CD14-positive monocyte (primary cell): ENCODE measurements around the gene ISCA2. TPM values are rescaled to one million over a fixed set of nuclear protein-coding genes. Genes with fewer than 3 reads are reported as not detected.

ENCODE experiments used
- DNase-seq, 3 donors: peaks; one replicate each; pipeline ENCODE4 v3.0.0-alpha.2; 2011 to 2022
- H2AFZ ChIP-seq: 2 replicates; pipeline ENCODE4 v1.6.0; 2012; ENCODE audit warnings: mild to moderate bottlenecking, low read depth, low read length, inconsistent platforms; ENCODE audit not compliant: insufficient read depth, poor library complexity, severe bottlenecking
- H3K27ac ChIP-seq, 2 donors: 1 replicate in 1 of 2; 2 replicates in 1 of 2; pipeline ENCODE4 v1.5.1; 2012 to 2013; ENCODE audit warnings: low read length in 2 of 2, control low read depth in 1 of 2, inconsistent platforms in 1 of 2, low read depth in 1 of 2, mild to moderate bottlenecking in 1 of 2
- H3K27me3 ChIP-seq, 2 donors: one replicate each; pipeline versions ENCODE4 v1.6.0 to v1.6.1; 2011 to 2013; ENCODE audit warnings: low read length in 2 of 2; ENCODE audit not compliant: control insufficient read depth in 2 of 2, insufficient read depth in 2 of 2
- H3K36me3 ChIP-seq, 2 donors: replicated peaks in 1 of 2; 1 replicate in 1 of 2; 2 replicates in 1 of 2; pipeline versions ENCODE4 v1.5.1 to v1.6.1; 2012 to 2013; ENCODE audit warnings: low read length in 2 of 2, control low read depth in 1 of 2, inconsistent platforms in 1 of 2, mild to moderate bottlenecking in 1 of 2; ENCODE audit not compliant: insufficient read depth in 2 of 2, control insufficient read depth in 1 of 2
- H3K4me1 ChIP-seq, 2 donors: 1 replicate in 1 of 2; 2 replicates in 1 of 2; pipeline versions ENCODE4 v1.5.1 to v1.6.1; 2012 to 2013; ENCODE audit warnings: low read length in 2 of 2, control low read depth in 1 of 2, inconsistent platforms in 1 of 2, mild to moderate bottlenecking in 1 of 2, moderate library complexity in 1 of 2; ENCODE audit not compliant: insufficient read depth in 2 of 2, control insufficient read depth in 1 of 2
- H3K4me2 ChIP-seq: replicated peaks from 2 replicates; pipeline ENCODE3; 2012; ENCODE audit warnings: low read length, moderate library complexity, mild to moderate bottlenecking; ENCODE audit not compliant: poor library complexity, severe bottlenecking; ENCODE audit errors: extremely low read depth
- H3K4me3 ChIP-seq, 3 experiments: fragments of 200-600 bp in 1 of 3; sonication (generic) in 1 of 3; replicated peaks in 1 of 3; 1 replicate in 2 of 3; 2 replicates in 1 of 3; pipeline ENCODE4 v1.5.1; 2011 to 2013; ENCODE audit warnings: low read length in 3 of 3, mild to moderate bottlenecking in 3 of 3, control low read depth in 2 of 3, low read depth in 2 of 3, inconsistent platforms in 1 of 3, moderate library complexity in 1 of 3
- H3K79me2 ChIP-seq: 2 replicates; pipeline ENCODE4 v1.6.0; 2012; ENCODE audit warnings: mild to moderate bottlenecking, control low read depth, inconsistent platforms, low read length, moderate library complexity; ENCODE audit not compliant: insufficient read depth
- H3K9ac ChIP-seq: 2 replicates; pipeline ENCODE4 v1.6.0; 2017; ENCODE audit warnings: low read length, mild to moderate bottlenecking; ENCODE audit not compliant: insufficient read depth, poor library complexity, severe bottlenecking
- H3K9me3 ChIP-seq, 2 donors: replicated peaks in 1 of 2; 1 replicate in 1 of 2; 2 replicates in 1 of 2; pipeline versions ENCODE4 v1.5.1 to v1.6.1; 2012 to 2013; ENCODE audit warnings: low read length in 2 of 2, control low read depth in 1 of 2; ENCODE audit not compliant: control insufficient read depth in 1 of 2, insufficient read depth in 1 of 2
- H4K20me1 ChIP-seq: 2 replicates; pipeline ENCODE4 v1.6.0; 2012; ENCODE audit warnings: mild to moderate bottlenecking, low read length, control low read depth, moderate library complexity; ENCODE audit not compliant: insufficient read depth
- H3K27ac Mint-ChIP-seq, 7 donors: one replicate each; pipeline ENCODE4 v1.8.0; 2020; ENCODE audit warnings: mild to moderate bottlenecking in 7 of 7, mixed read lengths in 7 of 7, moderate library complexity in 6 of 7, inconsistent platforms in 2 of 7
- H3K27me3 Mint-ChIP-seq, 3 donors: one replicate each; pipeline ENCODE4 v1.8.0; 2021 to 2022; ENCODE audit warnings: low read depth in 3 of 3, mild to moderate bottlenecking in 3 of 3, mixed read lengths in 3 of 3, moderate library complexity in 3 of 3, inconsistent platforms in 1 of 3
- H3K36me3 Mint-ChIP-seq, 2 donors: one replicate each; pipeline ENCODE4 v1.8.0; 2020; ENCODE audit warnings: mixed read lengths in 2 of 2, inconsistent platforms in 1 of 2, mild to moderate bottlenecking in 1 of 2
- H3K4me1 Mint-ChIP-seq: one replicate; pipeline ENCODE4 v1.8.0; 2020; ENCODE audit warnings: mild to moderate bottlenecking, mixed read lengths
- H3K4me3 Mint-ChIP-seq, 2 donors: one replicate each; pipeline ENCODE4 v1.8.0; 2020; ENCODE audit warnings: mild to moderate bottlenecking in 2 of 2, mixed read lengths in 2 of 2, moderate library complexity in 1 of 2
- H3K9me3 Mint-ChIP-seq, 7 donors: one replicate each; pipeline ENCODE4 v1.8.0; 2020 to 2022; ENCODE audit warnings: mixed read lengths in 7 of 7, mild to moderate bottlenecking in 6 of 7, moderate library complexity in 6 of 7, inconsistent platforms in 2 of 7
- CTCF ChIP-seq: fragments of 200-600 bp; IDR thresholded peaks from one replicate; pipeline ENCODE4 v1.8.0; 2022; ENCODE audit warnings: antibody characterized with exemption, mild to moderate bottlenecking
- WGBS: methylation state at CpG from one replicate; pipeline ENCODE4 v1.1.5; 2013; ENCODE audit warnings: missing lambda C conversion rate; ENCODE audit not compliant: insufficient coverage; 5-methylcytosine and 5-hydroxymethylcytosine counted together
- intact Hi-C, 2 donors: fragments of 100-400 bp; cut with micrococcal nuclease; formaldehyde crosslinking; loops; one replicate each; pipeline versions ENCODE4 v1.15.0 to v1.15.1; 2023
- polyA plus RNA-seq, 3 donors: library from polyadenylated mRNA; depleted of rRNA in 1 of 3; unstranded in 2 of 3; stranded (reverse) in 1 of 3; fragments of 300-500 nt in 2 of 3; fragments of >200 nt in 1 of 3; fragmentation: Illumina TruSeq in 2 of 3; gene quantifications; 1 replicate in 2 of 3; 2 replicates in 1 of 3; pipeline ENCODE4 v1.2.3, GENCODE V29; 2012 to 2021

The ISCA2 gene
- polyA plus RNA-seq, 3 donors, result 6.1 to 61.7 (median 55.9) TPM

DNA sequence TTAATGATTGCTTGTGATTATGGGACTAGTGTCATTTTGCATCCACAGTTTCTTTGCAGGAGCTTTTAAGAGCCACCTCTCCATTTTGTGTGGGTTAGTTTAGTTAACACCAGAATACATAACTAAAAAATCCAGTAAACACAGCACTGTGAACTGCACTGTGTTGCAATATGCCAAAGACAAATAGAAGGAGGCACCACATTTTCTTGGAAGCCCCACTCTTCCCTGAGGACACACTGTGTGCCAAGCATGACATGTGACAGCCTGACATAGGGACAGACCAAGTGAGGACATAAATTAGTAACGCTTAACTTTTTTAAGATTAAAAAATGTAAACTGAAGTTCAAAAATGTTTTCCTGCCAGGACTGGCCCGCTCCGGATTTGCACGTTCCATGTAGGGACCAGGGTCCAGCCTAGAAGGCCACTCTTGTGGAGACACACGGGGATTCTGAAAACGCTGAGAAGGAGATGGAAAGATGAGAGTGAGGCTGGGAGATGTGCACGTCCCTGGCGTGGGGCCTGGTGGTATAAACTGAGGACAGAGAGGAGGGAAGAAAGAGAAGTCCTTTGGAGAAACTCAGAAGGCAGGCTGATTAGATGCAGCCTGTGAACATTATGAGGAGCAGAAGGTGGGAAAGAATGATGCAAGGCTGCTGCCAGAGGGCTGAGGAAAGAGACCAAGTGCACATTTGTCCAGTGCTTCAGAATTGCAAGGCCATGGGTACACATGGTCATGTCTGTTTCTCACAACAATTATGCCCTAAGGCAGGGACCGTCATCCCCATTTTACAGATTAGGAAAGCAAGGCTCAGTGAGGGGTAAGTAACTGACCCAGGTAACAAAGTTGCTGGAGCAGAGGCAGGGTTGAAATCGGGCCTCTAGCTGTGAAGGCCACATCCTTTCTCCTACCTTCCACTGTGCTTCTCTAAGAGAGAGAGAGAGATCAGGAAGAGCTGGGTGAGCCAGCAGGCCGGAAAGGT is 45.1 kb downstream of the ISCA2 start:
- no peaks in the 10 kb centered on the region for H3K79me2 ChIP-seq
- no peak overlapping the region for H3K4me2 ChIP-seq
- H3K27me3 ChIP-seq, result no peaks in the 10 kb centered on the region
- intact Hi-C loops, result no loop called here
- no peaks in the 10 kb centered on the region for H4K20me1 ChIP-seq
- H2AFZ ChIP-seq, result no peak overlapping the region
- Mint-ChIP-seq H3K4me3 (no peak overlapping the region), H3K4me1 (peaks cover 2% of the 10 kb centered on the region), H3K27me3 (peaks cover 0 to 6% (median 5%) of the 10 kb centered on the region in 3 donors), H3K36me3 (no peaks in the 10 kb centered on the region), H3K9me3 (no peaks in the 10 kb centered on the region), H3K27ac (peak overlapping the region in 1 of 7 donors; percentile 6)
- H3K9me3 ChIP-seq, result no peaks in the 10 kb centered on the region
- H3K9ac ChIP-seq, result no peak overlapping the region
- H3K4me3 ChIP-seq, result no peak overlapping the region
- no peak for TF ChIP-seq CTCF
- H3K36me3 ChIP-seq, result no peaks in the 10 kb centered on the region
- no peak overlapping the region for H3K27ac ChIP-seq
- H3K4me1 ChIP-seq, result peaks cover 0 to 2% of the 10 kb centered on the region in 2 donors
- WGBS, result 94% methylated on average over 8 of the region's 11 CpGs
- DNase-seq, result no peak

GRCh38 chr14:74539503-74539902 is 45.9 kb downstream of the ISCA2 start:
- H3K27me3 ChIP-seq, result no peaks in the 10 kb centered on the region
- H4K20me1 ChIP-seq, result no peaks in the 10 kb centered on the region
- H3K79me2 ChIP-seq, result no peaks in the 10 kb centered on the region
- Mint-ChIP-seq H3K4me1 (no peaks in the 10 kb centered on the region), H3K27ac (peak overlapping the region in 1 of 7 donors; percentile 6), H3K27me3 (peaks cover 0 to 11% (median 6%) of the 10 kb centered on the region in 3 donors), H3K4me3 (no peak overlapping the region), H3K36me3 (no peaks in the 10 kb centered on the region), H3K9me3 (no peaks in the 10 kb centered on the region)
- TF ChIP-seq CTCF, result no peak
- no peak overlapping the region for H3K4me3 ChIP-seq
- no peaks in the 10 kb centered on the region for H3K4me1 ChIP-seq
- no peak overlapping the region for H3K27ac ChIP-seq
- H3K9me3 ChIP-seq, result no peaks in the 10 kb centered on the region
- H3K4me2 ChIP-seq, result no peak overlapping the region
- no peaks in the 10 kb centered on the region for H3K36me3 ChIP-seq
- H2AFZ ChIP-seq, result no peak overlapping the region
- DNase-seq, result no peak
- WGBS, result 74% methylated on average over 3 of the region's 4 CpGs
- intact Hi-C loops, result no loop called here
- no peak overlapping the region for H3K9ac ChIP-seq
